HG02759 (cell line): ENCODE measurements around the gene LRGUK.

Experiments
- ATAC-seq: cut with Tn5 transposase; IDR thresholded peaks from one replicate; pipeline ENCODE4 v1.9.1; 2021; ENCODE audit warnings: mild to moderate bottlenecking, moderate library complexity; ENCODE audit not compliant: unreplicated experiment

LRGUK gene

GRCh38 chr7:134298902-134299683 lies 172.0 kb downstream of the LRGUK start:
- ATAC-seq: no peak

GRCh38 chr7:134300988-134301387 lies 173.8 kb downstream of the LRGUK start:
- no peak for ATAC-seq

- ATAC-seq: no peak
Observed at GRCh38 chr7:134301592-134301991, 174.5 kb downstream of the LRGUK start.

- ATAC-seq: no peak
Observed at GRCh38 chr7:134302120-134302519, 175.0 kb downstream of the LRGUK start.

- no peak for ATAC-seq
Observed at GRCh38 chr7:134307320-134307719, 180.2 kb downstream of the LRGUK start.

- ATAC-seq: no peak
Observed at GRCh38 chr7:134308548-134308947, 181.4 kb downstream of the LRGUK start.

GRCh38 chr7:134311807-134312206 lies 184.7 kb downstream of the LRGUK start:
- no peak for ATAC-seq

GRCh38 chr7:134312717-134313116 lies 185.6 kb downstream of the LRGUK start:
- no peak for ATAC-seq

- no peak for ATAC-seq
Observed at GRCh38 chr7:134313543-134313942, 186.4 kb downstream of the LRGUK start.
